GDM1 (cell line): ENCODE results near the gene AAR2.

ENCODE experiments used
- DNase-seq: peaks from one replicate; lab custom pipeline; 2025; lab: John Stamatoyannopoulos, UW

The AAR2 gene

DNA sequence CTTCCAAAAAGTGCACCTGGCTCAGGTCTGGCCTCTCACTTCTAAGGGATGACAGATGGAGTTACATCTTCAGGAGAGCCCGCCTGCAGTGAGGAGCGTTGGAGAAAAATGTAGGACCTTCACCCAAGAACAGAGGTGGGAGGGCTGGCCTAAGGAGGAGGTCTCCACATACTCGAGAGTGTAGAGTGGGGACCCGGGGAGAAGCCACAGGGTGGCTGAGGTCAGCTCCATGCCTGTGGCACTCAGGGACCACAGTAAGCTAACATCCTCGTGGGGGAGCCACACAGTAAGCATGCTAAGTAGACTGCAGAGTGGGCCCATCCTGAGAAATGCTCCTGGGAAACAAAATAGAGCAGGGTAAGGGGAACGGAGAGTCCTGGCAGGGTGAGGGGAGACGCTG lies 24.0 kb downstream of the AAR2 start:
- DNase-seq = no peak

DNA sequence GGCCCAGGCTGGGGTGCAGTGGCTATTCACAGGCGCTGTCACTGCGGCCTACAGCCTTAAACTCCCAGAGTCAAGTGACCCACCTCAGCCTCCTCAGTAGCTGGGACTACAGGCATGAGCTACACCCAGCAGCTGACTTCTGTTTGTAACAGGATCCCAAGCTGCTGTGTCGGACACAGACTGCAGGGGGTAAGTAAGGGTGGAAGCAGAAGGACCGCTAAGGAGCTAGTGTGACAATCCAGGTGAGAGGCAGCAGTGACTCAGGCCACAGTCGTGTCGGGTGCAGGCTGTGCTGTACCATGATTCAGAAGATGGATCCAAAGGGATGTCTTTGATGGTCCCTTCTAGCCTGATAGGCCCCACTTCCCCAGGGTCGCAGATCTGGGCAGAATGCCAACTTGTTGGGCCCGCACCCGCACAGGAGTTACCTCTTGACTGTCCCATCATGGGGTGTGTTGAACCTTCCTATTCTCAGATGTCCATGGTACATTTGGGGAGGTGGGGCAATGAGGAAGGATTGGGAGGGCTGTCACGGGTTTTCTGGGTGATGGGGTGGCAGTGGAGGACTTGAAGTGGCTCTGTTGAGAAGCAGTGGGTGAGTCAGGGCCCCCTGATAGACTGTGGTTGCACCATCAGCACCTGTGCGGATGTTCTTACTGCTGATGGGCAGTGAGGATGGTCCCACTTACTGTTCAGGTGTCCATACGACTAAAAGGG lies 25.3 kb downstream of the AAR2 start:
- DNase-seq = no peak

DNA sequence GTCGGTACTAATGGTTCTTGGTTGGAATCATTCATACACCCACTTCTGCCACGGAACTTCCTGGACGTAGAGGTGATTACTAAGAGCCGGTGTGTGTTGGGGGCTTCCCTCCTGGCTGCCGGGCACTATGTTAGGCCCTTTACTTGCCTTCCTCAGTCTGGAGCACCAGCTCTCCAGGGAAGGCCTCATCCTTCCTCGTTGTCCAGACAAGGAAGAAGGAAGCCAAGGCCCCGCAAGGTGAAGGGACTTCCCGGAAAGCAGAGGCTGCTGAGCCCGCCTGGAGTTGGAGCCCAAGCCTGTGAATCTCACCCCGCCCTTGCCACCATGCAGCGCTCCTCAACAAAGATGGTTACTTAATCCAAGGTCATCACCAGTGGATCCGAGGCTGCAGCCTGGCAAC lies 26.2 kb downstream of the AAR2 start:
- no peak for DNase-seq

DNA sequence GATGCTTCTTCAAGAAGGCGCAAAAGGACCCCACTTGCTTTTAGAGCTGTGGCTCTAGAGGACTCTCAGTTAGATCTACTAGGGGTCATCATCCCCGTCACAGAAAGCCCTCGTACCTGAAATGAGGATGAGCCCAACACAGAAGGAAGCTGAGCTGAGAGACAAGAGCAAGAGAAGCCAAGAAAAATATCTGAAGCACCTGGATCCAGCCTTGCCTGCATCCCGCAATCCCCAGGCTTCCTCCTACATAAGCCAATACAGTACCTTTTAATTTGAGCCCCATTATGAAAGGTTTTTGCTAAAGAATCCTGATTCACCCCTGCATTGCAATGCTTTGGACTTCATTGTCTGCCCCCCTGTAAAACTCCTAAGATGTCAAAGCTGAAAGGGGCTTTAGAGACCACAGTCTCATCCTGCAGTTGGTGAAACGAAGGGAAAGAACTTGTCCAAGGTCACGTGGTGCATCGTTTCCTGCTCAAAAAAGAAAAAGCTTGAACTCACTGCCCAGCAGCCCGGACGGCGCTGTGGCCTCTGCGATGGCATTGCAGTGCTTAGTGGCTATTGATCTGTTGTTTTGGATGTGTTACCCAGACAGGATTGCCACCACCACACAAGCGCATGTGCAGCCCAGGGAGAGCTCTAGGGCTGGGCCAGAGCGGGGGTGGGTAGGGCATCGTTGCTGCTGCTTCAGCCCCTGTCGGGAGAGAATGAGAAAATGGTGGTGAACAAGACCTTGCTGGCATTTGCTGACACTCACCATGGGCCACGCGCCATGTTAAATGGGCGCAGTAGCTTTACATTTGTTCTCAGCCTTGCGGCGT lies 28.4 kb downstream of the AAR2 start:
- no peak for DNase-seq

DNA sequence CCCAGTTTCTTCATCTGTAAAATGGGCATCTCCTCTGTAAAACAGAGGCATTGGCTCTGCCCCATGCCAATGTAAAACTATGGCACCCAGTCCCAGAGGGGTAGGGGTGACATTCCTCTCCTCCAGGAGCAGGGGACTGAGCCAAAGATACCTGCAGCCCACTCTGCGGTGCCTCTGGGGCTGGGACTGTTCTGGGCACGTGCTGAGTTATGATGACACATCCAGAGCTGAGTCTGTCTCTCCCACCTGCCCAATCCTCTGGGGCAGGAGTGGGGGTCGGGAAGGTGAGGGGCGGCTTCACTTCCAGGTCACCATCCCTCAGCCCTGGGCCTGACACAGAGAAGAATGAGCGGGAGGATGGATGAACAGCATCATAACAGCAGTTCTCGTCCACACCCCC lies 29.9 kb downstream of the AAR2 start:
- no peak for DNase-seq

DNA sequence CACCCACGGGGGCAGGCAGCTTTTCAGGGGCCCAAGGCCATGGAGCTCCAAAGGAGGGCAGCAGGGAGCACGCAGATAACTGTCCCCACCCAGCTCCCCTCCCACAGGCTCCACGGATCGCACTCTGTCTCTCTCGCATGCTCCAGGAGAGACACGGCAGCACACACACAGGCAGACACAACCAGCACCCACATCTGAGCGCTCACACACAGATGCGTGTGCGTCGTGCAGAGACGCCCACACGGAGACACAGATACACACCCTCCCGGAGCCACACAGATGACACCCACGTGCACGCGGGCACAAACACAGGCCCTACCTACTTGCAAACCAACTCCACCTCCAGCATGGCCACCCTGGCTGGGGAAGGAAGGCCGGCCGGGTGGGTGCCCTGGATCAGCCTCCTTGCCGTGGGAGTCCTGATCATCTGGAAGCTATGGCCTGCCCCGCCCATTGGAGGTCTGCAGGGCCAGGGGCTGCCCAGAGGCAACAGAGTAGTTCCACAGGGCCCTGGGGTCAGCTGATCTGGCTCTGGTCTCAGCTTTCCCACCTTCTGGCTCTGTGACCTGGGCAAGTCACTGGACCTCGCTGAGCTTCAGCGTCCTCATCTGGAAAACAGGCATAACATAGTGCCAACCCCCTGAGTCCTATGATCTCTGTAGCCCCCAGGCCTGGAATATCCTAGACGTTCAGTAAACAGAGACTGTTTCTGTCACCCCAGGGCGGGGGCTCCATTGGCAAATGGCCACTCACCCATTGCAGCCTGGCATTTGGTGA lies 31.5 kb downstream of the AAR2 start:
- DNase-seq = no peak

DNA sequence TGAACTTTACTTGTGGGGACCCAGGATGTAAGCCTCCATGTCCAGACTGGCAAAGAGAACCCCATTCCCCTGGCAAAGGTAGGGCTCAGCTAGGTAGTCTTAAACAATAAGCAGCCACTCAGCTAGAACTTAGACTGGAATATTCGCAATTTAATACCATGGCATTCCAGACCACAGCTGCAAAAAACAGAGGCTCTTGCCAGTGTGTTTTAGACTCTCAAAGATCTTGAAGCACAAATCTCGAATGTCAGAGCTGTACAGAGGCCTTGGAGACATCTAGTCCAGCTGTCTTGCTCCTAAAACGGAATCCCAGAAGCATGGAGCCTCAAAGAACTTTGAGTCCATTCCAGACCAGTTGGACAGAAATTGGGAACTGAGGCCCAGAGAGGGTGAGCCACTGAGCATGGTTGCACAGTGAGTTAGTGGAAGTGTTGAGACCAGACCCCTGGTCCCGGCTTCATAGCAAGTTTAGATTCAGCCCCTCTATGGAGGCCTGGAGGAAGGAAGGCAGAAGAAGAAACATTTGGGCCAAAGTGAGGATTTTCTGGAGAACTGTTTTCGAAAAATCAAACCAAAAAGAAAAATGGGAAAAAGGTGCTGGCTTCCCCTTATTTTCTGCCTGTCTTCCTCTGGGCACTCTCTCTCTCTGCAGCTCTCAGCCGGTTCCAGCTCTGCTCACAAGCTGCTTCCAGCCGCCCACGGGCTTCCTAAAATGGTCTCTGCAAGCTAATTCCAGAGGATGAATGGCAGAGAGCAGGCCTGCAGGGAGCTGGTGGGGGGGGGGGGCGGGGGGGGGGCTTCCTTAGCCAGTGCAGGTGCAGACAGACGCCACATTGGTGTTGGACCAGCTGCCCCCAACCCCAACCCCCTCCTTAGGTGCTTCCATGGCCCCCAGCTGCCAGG lies 32.4 kb downstream of the AAR2 start:
- no peak for DNase-seq

DNA sequence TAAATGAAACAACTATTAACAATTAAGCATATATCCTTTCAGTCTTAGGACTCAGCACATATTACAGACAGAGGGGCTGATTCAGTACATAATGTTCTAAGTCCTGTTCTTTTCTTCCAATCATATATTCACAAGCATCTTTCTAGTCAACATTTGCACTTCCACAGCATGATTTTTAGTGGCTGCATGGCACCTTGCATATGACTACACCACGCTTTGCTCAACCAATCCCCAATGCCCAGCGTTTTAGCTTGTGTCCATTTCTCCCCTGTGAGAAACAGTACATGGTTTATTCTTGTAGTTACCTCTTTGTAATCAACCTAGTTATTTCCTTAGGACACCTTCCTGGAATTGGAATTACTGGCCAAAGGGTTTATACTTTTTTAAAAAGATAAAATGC lies 33.2 kb downstream of the AAR2 start:
- DNase-seq = no peak

DNA sequence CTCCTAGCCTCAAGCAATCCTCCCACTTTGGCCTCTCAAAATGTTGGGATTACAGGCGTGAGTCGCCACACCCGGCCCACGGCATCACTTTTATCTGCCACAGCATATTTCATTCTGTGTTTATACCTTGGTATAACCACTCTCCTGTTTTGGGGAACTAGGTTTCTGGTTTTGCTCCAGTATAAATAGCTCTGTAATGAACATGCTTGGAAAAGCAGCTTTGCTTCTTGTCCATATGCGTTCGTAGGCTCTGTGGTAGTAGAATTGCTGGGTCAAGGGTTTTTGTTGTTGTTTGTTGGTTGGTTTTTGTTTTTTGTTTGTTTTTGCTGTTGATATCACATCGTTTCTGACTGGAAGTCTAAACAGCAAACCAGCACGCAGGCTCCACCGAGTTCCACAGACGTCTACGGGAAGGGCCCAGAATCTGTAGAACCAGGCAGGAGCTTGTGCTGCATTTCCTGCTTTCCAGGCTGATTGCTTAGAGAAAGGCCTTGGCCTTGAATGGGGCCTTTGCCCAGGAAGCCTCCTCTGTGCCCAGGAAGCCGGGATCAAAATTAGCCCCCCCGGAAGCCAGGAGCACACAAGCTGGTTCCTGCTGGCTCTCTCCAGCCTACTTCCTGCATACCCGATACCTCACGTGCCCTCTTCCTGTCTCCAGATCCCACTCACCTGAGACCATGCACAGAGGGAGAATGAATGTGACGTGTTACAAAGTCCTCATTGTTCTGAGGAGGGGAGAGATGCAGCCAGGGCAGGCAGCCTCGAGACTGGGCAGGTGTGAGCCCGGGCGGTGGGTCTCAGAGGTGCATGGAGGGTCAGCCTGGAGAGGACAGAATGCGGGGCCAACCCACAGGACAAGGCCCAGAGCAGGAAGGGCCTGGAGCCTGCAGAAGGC lies 34.7 kb downstream of the AAR2 start:
- DNase-seq = no peak

DNA sequence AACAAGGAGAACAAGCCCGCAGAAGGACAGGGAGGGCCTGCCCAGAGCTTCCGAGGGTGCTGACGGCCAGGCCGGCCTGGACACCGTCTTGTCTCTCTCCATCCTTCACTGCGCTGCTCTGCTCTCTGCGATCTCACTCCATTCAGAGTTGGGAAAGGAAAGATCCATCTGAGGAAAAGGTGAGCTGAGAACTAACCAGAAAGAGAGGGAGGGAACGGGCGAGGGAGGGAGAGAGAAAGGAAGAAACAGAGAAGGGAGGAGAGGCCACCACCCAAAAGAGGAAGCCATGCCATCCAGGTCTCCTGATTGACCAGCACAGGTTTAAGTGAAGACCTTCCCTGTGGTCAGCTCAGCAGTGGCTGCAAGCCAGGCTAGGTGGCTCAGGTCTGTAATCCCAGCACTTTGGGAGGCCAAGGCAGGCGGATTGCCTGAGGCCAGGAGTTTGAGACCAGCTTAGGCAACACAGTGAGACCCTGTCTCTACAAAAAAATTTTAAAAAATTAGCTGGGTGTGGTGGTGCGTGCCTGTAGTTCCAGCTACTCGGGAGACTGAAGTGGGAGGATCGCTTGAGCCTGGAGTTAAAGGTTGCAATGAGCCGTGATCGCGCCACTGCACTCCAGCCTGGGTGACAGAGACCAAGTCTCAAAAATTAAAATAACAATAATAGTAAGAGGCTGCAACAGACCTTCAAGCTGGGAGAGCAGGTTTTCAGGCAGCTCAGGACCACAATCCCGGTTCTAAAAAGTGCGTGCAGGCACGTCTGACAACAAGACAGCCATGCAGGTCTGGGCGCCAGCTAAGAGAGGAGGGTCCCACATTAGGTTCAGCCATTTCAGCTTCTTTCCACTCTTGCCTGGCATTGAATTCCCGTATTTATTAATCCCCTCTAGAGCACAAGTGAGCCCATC lies 35.6 kb downstream of the AAR2 start:
- no peak for DNase-seq

DNA sequence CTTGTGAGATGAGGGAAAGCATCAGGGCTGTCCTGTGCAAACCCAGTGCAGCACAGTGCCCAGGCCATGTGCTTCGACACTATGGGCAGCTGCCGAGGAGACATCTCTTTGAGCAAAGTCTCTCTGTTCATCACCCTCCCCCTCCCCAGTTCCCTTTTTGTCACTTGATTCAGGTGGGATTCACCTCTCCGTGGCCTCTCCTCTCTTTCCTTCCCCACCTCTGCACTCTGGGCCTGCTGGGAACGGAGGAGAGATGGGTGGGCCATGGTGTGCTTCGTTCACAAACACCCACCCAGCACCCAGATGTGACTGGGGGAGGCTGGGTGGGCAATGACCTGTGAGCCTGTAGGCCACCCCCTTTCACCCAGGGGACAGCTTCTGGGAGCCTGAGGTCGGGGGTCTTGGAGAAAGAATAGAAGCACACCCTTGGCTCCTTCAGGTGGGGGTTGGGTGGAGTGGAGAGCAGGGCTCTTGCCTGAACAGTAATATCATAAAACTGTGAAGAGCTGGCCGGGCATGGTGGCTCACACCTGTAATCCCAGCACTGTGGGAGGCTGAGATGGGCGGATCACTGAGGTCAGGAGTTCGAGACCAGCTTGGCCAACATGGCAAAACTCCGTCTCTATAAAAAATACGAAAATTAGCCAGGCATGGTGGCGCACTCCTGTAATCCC lies 36.4 kb downstream of the AAR2 start:
- DNase-seq = no peak

DNA sequence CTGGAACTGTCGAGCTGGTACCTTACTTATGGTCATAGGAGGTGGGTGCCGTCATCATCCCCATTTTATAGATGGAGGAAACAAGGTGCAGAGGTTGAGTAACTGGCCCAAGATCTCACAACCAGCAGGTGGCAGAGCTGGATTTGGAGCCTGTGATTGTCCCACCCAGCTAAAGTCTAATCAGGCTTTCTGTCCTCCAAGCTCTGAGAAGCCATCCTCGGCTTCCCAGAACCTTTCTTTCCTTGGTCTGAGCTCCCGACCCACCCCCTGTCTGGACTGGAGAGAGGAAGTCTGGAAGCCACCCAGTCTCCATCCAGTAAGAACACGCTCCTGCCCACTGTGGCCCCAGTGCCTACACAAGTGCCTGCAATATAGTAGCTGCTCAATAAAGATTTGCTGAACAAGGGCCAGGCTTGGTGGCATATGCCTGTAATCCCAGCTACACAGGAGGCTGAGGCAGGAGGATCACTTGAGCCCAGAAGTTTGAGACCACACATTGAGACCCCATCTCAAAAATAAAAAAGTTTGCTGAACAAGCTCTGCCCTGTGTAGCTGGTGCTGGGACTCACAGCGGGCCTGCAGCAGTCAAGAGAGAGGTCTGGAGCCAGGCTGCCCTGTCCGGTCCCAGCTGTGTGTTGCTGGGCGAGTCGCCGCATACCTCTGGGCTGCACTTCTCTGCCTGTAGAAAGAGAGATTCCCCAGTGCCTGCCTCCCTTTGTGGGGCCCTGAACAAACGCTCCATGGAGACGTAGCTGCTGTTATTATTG lies 37.3 kb downstream of the AAR2 start:
- no peak for DNase-seq

DNA sequence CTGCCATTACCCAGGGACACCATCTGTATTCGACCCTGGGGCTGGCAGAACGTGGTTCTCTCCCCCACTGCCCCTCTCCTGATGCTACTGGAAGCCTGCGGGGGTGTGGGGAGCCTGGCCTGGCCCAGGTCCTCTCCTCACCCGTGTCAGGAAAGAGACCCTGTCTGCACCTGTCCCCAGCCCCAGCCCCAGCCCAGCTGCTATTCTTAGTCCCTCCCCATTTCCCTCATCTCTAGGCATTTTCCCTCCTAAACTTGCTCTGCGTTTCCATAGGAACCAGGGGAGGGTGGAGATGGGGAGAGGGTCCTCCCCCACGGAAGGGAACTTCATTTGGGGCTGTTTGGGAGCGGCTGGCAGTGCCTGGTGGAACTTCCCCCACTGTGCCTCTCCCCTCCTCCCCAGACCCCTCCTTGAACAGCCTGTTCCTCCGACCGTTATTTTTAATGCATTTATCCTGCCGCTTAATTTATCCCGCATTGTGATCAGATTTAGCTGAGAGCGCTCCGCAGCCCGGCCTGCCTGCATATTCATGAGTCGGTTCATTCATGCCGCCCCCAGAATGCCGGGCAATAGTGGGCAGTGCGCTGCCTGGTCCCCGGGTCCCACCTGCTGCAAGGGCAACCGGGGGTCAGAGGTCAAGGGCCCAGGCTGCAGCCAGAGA lies 38.0 kb downstream of the AAR2 start:
- no peak for DNase-seq

DNA sequence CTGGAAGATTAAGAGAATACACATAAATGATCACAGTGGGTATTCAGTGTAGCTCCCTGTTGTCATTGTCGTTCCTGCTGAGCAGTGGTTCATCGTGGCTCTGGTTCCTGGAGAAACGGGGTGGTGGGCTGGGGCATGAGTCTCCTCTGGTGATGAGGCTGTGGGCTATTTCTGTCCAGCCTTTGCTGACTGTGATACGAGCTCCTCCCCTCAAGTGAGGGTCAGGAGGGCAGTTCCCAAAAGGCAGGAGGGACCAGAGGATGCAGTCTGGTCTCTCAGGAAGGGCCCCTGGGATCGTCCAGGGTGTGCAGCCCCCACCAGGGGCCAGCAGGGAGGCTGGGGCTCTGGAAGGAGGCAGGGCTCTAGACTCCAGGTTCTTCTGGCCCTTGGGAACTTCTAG lies 38.7 kb downstream of the AAR2 start:
- no peak for DNase-seq

DNA sequence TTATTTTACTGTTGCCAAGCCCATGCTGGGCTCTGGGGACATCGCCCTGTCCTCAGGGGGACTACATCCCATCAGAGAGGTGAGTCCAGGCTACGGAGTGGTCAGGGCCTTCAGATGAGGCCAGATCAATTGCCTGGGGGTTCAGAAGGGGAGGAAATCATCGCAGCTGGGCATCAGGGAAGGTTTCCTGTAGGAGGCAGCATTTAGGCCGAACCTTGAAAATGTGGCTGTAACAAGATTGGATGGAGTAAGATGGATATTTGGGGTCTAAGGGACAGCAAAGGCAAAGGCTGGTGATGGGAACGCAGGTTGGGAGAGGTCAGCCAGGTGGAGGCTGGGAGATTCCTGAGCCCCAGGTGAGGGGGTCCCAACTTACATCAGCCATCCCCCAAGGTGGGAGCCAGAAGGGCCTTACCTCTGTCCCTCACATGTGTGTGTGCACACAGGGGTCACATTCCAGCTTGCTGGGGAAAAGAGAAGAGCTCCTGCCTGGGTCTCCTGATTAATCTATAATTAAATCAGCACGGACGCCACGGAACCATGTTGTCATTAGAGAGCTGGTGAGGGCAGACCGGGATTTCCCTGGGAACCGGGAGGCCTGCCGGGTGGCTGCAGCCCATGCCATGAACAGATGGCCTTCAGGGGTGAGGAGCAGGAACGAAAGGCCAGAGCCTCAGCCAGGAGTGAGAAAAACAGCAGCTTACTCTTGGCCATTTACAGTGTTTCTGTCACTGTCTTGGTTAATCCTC lies 39.3 kb downstream of the AAR2 start:
- no peak for DNase-seq

DNA sequence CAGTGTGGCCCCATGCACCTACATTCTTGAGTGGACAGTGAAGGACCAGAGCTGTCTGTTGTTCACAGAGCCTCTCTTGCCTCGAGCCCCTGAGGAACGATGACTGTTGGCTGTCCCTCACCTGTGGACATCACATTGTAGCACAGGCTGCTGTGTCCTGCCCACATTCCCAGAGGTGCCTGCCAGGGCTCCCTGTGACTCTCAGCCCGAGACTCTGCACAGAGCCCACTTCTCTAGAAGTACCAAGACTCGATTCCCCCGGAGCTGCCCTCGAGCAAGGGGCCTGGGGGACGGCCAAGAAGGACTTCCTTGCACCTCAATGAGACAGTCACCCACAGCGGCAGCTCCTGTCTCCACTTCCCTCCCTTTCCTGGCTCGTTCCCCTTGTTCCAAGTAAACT lies 41.3 kb downstream of the AAR2 start:
- no peak for DNase-seq

DNA sequence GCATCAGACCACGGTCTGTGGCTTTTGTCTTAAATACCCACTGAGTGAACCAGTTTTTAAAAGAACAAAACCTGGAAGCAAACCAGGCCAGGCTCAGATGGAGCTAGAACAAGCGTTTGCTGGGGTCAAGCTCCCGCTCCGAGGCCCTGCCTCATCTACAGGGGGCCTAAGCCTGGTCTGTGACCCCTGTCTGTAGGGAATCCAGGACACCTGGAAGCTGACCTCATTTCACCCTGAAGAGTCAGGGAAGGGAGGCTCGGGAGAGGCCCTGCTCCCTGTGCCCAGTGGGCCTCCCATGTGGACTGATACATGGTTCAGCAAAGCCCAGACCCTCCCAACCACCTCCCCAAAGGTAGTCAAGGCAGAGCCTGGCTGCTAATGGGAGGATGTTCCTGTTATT lies 43.1 kb downstream of the AAR2 start:
- no peak for DNase-seq
